Smooth muscle cell (in vitro differentiated cells): ENCODE results near the gene NUDT2. TPM values are rescaled to one million over a fixed set of nuclear protein-coding genes. Genes with fewer than 3 reads are reported as not detected.

Experiments used
- DNase-seq: peaks from one replicate; lab custom pipeline; 2025; ENCODE audit not compliant: unreplicated experiment; lab: John Stamatoyannopoulos, UW
- H2AFZ ChIP-seq: fragments of 200-600 bp; sonication (generic); 2 replicates; pipeline ENCODE4 v1.6.0; 2016; ENCODE audit warnings: antibody characterized with exemption, low read depth, mild to moderate bottlenecking
- H3F3A ChIP-seq: fragments of 200-600 bp; sonication (generic); 2 replicates; pipeline ENCODE4 v1.6.0; 2017; ENCODE audit warnings: antibody characterized with exemption, low read depth
- H3K27ac ChIP-seq: fragments of 200-600 bp; sonication (generic); 2 replicates; pipeline ENCODE4 v1.5.1; 2016; ENCODE audit warnings: low read depth, mild to moderate bottlenecking
- H3K27me3 ChIP-seq: fragments of 200-600 bp; sonication (generic); 2 replicates; pipeline ENCODE4 v1.6.1; 2016; ENCODE audit warnings: low read depth, mild to moderate bottlenecking
- H3K36me3 ChIP-seq: fragments of 200-600 bp; sonication (generic); 2 replicates; pipeline ENCODE4 v1.5.1; 2016; ENCODE audit warnings: low read depth
- H3K4me1 ChIP-seq: fragments of 200-600 bp; sonication (generic); 2 replicates; pipeline ENCODE4 v1.5.1; 2016; ENCODE audit warnings: low read depth
- H3K4me2 ChIP-seq: fragments of 200-600 bp; sonication (generic); 2 replicates; pipeline ENCODE4 v1.6.0; 2016; ENCODE audit warnings: mild to moderate bottlenecking
- H3K4me3 ChIP-seq: fragments of 200-600 bp; sonication (generic); 2 replicates; pipeline ENCODE4 v1.5.1; 2016; ENCODE audit warnings: mild to moderate bottlenecking
- H3K79me2 ChIP-seq: fragments of 200-600 bp; sonication (generic); 2 replicates; pipeline ENCODE4 v1.6.0; 2016; ENCODE audit warnings: low read depth, mild to moderate bottlenecking
- H3K9ac ChIP-seq: fragments of 200-600 bp; sonication (generic); 2 replicates; pipeline ENCODE4 v1.6.0; 2016; ENCODE audit warnings: low read depth
- H3K9me3 ChIP-seq: fragments of 200-600 bp; sonication (generic); replicated peaks from 2 replicates; pipeline ENCODE4 v1.5.1; 2016; ENCODE audit warnings: low read depth
- H4K20me1 ChIP-seq: fragments of 200-600 bp; sonication (generic); 2 replicates; pipeline ENCODE4 v1.6.0; 2016; ENCODE audit warnings: low read depth
- WGBS: methylation state at CpG from one replicate; pipeline ENCODE4 v1.1.7; 2016; ENCODE audit warnings: low lambda C conversion rate; 5-methylcytosine and 5-hydroxymethylcytosine counted together
- polyA plus RNA-seq: library from polyadenylated mRNA; unstranded; fragments of >200 nt; fragmentation: Nextera tagmentation; extraction: Ambion mirVana; gene quantifications from 2 replicates; pipeline ENCODE4 v1.2.1, GENCODE V29; 2016
- total RNA-seq: library from RNA; depleted of rRNA; stranded (reverse); fragments of >200 nt; gene quantifications from 2 replicates; pipeline ENCODE4 v1.2.3, GENCODE V29; 2014
- TF ChIP-seq, protein P1 (sequence below): fragments of 200-600 bp; sonication (generic); IDR thresholded peaks from 2 replicates; pipeline ENCODE4 v1.5.1; 2017; ENCODE audit warnings: borderline replicate concordance, mild to moderate bottlenecking, antibody characterized with exemption; ENCODE audit not compliant: insufficient read depth, poor library complexity, severe bottlenecking

The NUDT2 gene
- total and polyA plus RNA-seq, 2 experiments from 2014 or later: 28.1 to 36.1 TPM

DNA sequence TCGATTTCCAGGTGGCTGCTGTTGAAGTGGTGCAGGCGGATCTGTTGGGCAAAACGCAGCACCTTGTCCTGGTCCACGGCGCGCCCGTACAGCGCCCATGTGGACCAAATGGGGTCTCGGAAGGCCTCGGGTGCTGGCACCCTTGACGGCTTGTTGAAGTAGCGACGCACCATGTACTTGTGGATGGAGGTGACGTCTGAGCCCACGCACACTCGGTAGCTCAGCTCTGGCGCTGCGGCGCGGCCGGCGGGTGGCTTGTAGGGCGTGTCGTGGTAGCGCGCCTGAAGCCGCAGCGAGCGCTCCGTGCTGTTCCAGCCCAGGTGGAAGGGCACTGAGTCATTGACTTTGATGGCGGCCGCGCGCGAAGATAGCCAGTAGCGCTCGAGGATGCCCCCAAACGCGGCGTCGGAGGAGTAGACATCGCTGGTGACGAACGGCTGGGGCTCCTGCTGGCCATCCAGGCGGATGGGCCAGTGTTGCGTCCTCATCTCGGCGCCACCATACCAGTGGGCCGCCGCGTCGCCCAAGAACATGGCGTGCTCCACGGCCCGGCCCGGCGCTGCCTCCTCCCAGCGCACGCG lies 42.6 kb downstream of the NUDT2 start:
- WGBS: 98% methylated on average over 58 of the region's 60 CpGs
- Histone ChIP-seq H3K36me3 (no peaks in the 10 kb centered on the region), H2AFZ (no peak overlapping the region), H3K9me3 (no peaks in the 10 kb centered on the region), H3K27ac (no peak overlapping the region), H3K4me1 (no peaks in the 10 kb centered on the region), H3K27me3 (no peaks in the 10 kb centered on the region), H4K20me1 (no peaks in the 10 kb centered on the region), H3K79me2 (no peaks in the 10 kb centered on the region), H3K4me3 (no peak overlapping the region), H3F3A (no peaks in the 10 kb centered on the region), H3K4me2 (no peak overlapping the region), H3K9ac (no peak overlapping the region)
- TF ChIP-seq, protein P1, sequence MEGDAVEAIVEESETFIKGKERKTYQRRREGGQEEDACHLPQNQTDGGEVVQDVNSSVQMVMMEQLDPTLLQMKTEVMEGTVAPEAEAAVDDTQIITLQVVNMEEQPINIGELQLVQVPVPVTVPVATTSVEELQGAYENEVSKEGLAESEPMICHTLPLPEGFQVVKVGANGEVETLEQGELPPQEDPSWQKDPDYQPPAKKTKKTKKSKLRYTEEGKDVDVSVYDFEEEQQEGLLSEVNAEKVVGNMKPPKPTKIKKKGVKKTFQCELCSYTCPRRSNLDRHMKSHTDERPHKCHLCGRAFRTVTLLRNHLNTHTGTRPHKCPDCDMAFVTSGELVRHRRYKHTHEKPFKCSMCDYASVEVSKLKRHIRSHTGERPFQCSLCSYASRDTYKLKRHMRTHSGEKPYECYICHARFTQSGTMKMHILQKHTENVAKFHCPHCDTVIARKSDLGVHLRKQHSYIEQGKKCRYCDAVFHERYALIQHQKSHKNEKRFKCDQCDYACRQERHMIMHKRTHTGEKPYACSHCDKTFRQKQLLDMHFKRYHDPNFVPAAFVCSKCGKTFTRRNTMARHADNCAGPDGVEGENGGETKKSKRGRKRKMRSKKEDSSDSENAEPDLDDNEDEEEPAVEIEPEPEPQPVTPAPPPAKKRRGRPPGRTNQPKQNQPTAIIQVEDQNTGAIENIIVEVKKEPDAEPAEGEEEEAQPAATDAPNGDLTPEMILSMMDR: no peak
- no peak for DNase-seq

DNA sequence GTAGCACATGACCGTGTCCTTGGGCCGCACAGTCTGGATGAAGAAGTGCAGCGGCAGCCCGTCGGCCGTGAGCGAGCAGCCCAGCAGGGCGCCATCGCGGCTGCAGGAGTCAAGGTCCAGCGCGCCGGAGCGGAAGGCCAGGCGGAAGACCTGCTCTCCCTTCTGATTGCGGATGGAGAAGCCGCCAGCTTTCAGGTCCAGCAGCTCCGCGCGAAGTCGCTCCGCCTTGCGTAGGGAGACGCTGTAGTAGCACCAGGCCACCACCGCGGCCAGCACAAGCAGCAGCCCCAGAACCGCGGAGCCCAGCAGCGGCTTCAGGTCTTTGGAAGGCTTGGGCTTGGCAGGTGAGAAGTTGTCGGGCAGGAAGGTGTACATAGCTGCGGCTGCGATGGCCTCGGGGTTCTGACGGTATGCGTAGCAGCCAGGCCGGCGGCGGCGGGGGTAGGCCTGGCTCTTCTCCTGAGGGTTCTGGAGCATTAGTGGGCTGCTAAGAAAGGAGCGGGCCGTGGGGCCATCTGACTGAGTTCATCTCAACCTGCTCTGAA lies 43.2 kb downstream of the NUDT2 start:
- TF ChIP-seq, protein P1: no peak
- Histone ChIP-seq H3F3A (no peaks in the 10 kb centered on the region), H3K4me2 (no peak overlapping the region), H3K9ac (no peak overlapping the region), H3K36me3 (no peaks in the 10 kb centered on the region), H3K4me3 (no peak overlapping the region), H3K27me3 (no peaks in the 10 kb centered on the region), H2AFZ (no peak overlapping the region), H3K4me1 (no peaks in the 10 kb centered on the region), H3K27ac (no peak overlapping the region), H3K79me2 (no peaks in the 10 kb centered on the region), H3K9me3 (no peaks in the 10 kb centered on the region), H4K20me1 (no peaks in the 10 kb centered on the region)
- no peak for DNase-seq
- 89% methylated on average over 41 of the region's 41 CpGs for whole genome bisulfite sequencing

DNA sequence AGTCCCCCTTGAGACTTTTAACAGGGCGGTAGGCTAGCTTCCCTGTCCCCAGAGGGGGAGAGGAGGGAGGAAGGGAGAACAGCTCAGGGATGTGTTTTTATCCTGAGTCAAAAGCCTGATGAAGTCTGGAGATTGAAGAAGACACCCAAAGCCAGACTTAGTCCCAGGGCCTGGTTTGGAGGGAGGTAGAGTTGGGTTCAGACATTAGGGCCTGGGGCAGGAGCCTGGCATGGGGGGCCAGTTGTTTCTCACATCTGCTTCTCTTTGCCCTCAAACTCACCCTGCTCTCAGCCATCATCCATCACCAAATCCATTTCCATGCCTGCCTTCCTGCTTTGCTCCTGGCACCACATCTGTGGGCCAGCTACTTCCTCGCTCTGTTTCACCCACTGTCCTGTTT lies 44.4 kb downstream of the NUDT2 start:
- no peaks in the 10 kb centered on the region for H3F3A ChIP-seq
- H2AFZ ChIP-seq: no peak overlapping the region
- no peaks in the 10 kb centered on the region for H4K20me1 ChIP-seq
- H3K27me3 ChIP-seq: no peaks in the 10 kb centered on the region
- H3K4me2 ChIP-seq: no peak overlapping the region
- no peaks in the 10 kb centered on the region for H3K9me3 ChIP-seq
- H3K79me2 ChIP-seq: no peaks in the 10 kb centered on the region
- no peak overlapping the region for H3K9ac ChIP-seq
- TF ChIP-seq, protein P1: no peak
- no peaks in the 10 kb centered on the region for H3K36me3 ChIP-seq
- no peak overlapping the region for H3K27ac ChIP-seq
- H3K4me1 ChIP-seq: no peaks in the 10 kb centered on the region
- 86% methylated on average over 2 of the region's 2 CpGs for WGBS
- H3K4me3 ChIP-seq: no peak overlapping the region
- DNase-seq: no peak

DNA sequence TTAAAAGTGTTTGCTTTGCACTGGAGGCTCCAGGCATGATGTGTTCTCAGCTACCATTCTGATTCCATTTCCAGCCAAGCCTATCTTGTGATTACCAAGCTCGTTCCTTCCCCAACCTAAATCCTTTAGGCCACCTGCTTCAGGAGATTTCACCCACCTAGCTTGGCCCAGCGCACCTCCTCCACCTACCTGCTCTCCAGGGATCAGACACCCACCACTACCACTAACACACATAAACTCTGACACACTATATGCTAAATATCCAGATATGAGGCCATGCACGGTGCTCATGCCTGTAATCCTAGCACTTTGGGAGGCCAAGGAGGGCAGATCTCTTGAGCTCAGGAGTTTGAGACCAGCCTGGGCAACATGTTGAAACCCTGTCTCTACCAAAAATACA lies 45.0 kb downstream of the NUDT2 start:
- Histone ChIP-seq H3K4me3 (no peak overlapping the region), H3K9me3 (no peaks in the 10 kb centered on the region), H3K27ac (no peak overlapping the region), H3K36me3 (no peaks in the 10 kb centered on the region), H3K4me2 (no peak overlapping the region), H3F3A (no peaks in the 10 kb centered on the region), H2AFZ (no peak overlapping the region), H4K20me1 (no peaks in the 10 kb centered on the region), H3K79me2 (no peaks in the 10 kb centered on the region), H3K4me1 (no peaks in the 10 kb centered on the region), H3K27me3 (no peaks in the 10 kb centered on the region), H3K9ac (no peak overlapping the region)
- no peak for DNase-seq
- TF ChIP-seq, protein P1: no peak
- 93% methylated on average over 3 of the region's 3 CpGs for WGBS
